GM19467 (cell line): ENCODE data around the gene CNTN1.

Source experiments
- ATAC-seq: cut with Tn5 transposase; IDR thresholded peaks from one replicate; pipeline ENCODE4 v1.9.1; 2021; ENCODE audit warnings: mild to moderate bottlenecking, moderate library complexity; ENCODE audit not compliant: unreplicated experiment

Gene CNTN1

GRCh38 chr12:40768125-40768864 lies 76.1 kb downstream of the CNTN1 start:
- ATAC-seq = no peak

GRCh38 chr12:40769846-40770245 lies 77.6 kb downstream of the CNTN1 start:
- no peak for ATAC-seq

- no peak for ATAC-seq
Measured at GRCh38 chr12:40770781-40771180, 78.5 kb downstream of the CNTN1 start.

GRCh38 chr12:40775661-40776060 lies 83.4 kb downstream of the CNTN1 start:
- ATAC-seq = no peak

- no peak for ATAC-seq
Measured at GRCh38 chr12:40784102-40784501, 91.9 kb downstream of the CNTN1 start.

GRCh38 chr12:40788276-40788675 lies 96.0 kb downstream of the CNTN1 start:
- ATAC-seq = no peak

- ATAC-seq = no peak
Measured at GRCh38 chr12:40792792-40793386, 100.7 kb downstream of the CNTN1 start.

GRCh38 chr12:40793471-40793870 lies 101.2 kb downstream of the CNTN1 start:
- no peak for ATAC-seq

GRCh38 chr12:40794087-40794486 lies 101.8 kb downstream of the CNTN1 start:
- ATAC-seq = no peak

- no peak for ATAC-seq
Measured at GRCh38 chr12:40801082-40801481, 108.8 kb downstream of the CNTN1 start.

- ATAC-seq = no peak
Measured at GRCh38 chr12:40801861-40802260, 109.6 kb downstream of the CNTN1 start.

- ATAC-seq = no peak
Measured at GRCh38 chr12:40802656-40803055, 110.4 kb downstream of the CNTN1 start.

- ATAC-seq = no peak
Measured at GRCh38 chr12:40819436-40820108, 127.3 kb downstream of the CNTN1 start.

- no peak for ATAC-seq
Measured at GRCh38 chr12:40820794-40821484, 128.7 kb downstream of the CNTN1 start.

- no peak for ATAC-seq
Measured at GRCh38 chr12:40825156-40825555, 132.9 kb downstream of the CNTN1 start.

- ATAC-seq = no peak
Measured at GRCh38 chr12:40827683-40828592, 135.7 kb downstream of the CNTN1 start.

- no peak for ATAC-seq
Measured at GRCh38 chr12:40828593-40828990, 136.4 kb downstream of the CNTN1 start.

- ATAC-seq = no peak
Measured at GRCh38 chr12:40829738-40830144, 137.5 kb downstream of the CNTN1 start.

GRCh38 chr12:40831916-40832315 lies 139.7 kb downstream of the CNTN1 start:
- no peak for ATAC-seq

GRCh38 chr12:40832668-40833067 lies 140.4 kb downstream of the CNTN1 start:
- ATAC-seq = no peak
